CD4-positive, alpha-beta T cell treated with Interleukin-15 for 1 hour (primary cell): ENCODE measurements around the gene TIMP2.

Experiments used
- DNase-seq: peaks from one replicate; pipeline ENCODE4 v3.0.0-alpha.2; 2020

TIMP2 gene

DNA sequence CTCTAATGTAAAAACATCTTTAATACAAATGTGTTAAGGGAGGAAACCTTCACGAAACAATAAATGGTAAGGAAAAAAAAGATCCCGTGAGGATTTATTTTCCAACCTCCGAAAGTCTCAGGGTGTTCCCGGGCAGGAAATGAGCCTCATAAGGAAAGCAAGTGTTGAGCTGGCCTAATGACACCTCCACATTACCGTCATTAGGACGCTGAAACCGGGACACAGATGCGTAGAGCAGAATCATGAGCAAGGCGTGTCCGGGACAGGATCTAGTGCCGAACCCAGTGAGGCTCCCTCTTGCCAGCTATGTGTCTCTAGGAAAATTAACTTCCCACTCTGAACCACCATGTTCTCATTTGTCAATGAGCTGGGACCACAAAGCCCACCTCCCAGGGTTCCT lies 120.4 kb downstream of the TIMP2 start:
- no peak for DNase-seq

DNA sequence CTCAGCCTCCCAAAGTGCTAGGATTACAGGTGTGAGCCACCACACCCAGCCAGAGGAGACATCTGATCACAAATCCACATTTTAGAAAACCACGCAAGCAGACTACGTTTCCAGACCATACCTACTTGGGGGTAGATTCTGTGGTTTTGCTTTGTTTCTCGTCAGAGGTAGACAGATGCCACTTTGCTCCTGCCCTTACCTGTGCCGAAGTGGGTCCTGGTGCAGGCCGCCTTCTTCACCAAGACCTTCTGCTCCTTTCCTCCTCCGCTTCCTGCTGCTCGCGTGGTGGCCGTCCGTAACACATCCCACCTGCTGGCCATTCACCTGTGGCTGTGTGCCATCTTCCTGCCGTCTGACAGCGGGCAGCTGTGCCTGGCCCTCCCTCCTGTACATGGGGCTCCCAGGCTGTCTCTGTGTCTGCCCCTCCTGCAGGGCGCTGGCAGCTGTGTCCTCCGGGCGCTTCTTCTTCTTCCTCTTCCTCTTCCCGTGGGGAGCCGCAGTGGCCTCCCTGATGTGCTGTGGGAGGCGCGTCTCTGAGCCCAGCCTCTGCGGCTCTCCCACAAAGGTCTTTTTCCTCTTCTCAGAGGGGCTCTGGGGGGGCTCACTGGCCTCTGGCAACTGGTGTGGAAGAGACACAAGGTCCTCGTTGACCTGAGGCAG lies 121.9 kb downstream of the TIMP2 start:
- DNase-seq, result peak; percentile 32
